ENCODE results near the gene TYW1.
"Not testable (repeated sequence)": the region's sequence is repeated elsewhere in the genome, so short reads cannot be mapped to it uniquely, and the experiment has no call there.

GRCh38 chr7:67098031-67098430, 101.4 kb downstream of the TYW1 start:
- TF ChIP-seq CTCF (conservative IDR thresholded peaks at IDR 0.05; ENCODE audit: low read depth, low read length); EZH2 (IDR thresholded peaks at IDR 0.05; ENCODE audit: borderline replicate concordance, low read depth, low read length, poor library complexity, severe bottlenecking): not testable (repeated sequence)
